Measurements from ENCODE around the gene EXOC1. TPM values are rescaled to one million over a fixed set of nuclear protein-coding genes. Genes with fewer than 3 reads are reported as not detected.

The EXOC1 gene
- total and polyA plus RNA-seq, 12 donors = 13.1 to 26.3 (median 21.5) TPM

- ATAC-seq (no peak), DNase-seq (no peak)
- Histone ChIP-seq H3K4me1 (no peaks in the 10 kb centered on the region), H3K9me3 (no peaks in the 10 kb centered on the region), H3K27ac (no peak overlapping the region), H3K27me3 (peaks cover 0 to 39% (median 20%) of the 10 kb centered on the region in 7 donors), H3K4me3 (no peak overlapping the region), H3K36me3 (no peaks in the 10 kb centered on the region)
- WGBS, 2 donors = 52 to 55% methylated on average over 3 of the region's 3 CpGs
- intact Hi-C loops (cut with DNase I) = no loop called here
- TF ChIP-seq CTCF (IDR thresholded peaks at IDR 0.05) = no peak
These were observed 23.4 kb upstream of the EXOC1 start for GRCh38 chr4:55830048-55830447.

DNA sequence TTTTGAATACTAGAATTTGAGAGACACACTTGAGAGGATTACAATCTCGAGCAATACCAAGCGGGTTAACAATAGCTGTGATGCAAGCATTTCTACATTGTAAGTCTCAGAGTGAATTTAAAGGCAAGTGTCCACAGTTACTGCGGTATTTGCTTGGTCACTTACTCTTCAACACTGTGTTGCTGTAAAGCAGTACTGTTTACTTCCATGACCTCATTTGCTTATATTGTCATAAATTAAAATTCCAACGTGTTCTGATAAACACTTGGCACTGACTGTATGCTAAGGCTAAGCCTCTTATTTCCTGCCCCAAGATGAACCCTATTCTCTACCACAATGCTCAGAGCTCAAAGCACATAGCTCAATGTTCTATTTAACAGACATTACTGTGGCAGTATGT is 22.7 kb upstream of the EXOC1 start:
- DNase-seq (no peak), ATAC-seq (no peak)
- Histone ChIP-seq H3K4me1 (no peaks in the 10 kb centered on the region), H3K36me3 (no peaks in the 10 kb centered on the region), H3K9me3 (peaks cover 0 to 2% (median 0%) of the 10 kb centered on the region in 11 donors), H3K27me3 (peaks cover 0 to 39% (median 20%) of the 10 kb centered on the region in 7 donors), H3K4me3 (no peak overlapping the region), H3K27ac (no peak overlapping the region)
- WGBS, 2 donors = 63 to 69% methylated on average over 4 of the region's 4 CpGs
- intact Hi-C loops (cut with DNase I) = no loop called here
- no peak for TF ChIP-seq CTCF (IDR thresholded peaks at IDR 0.05)

- Histone ChIP-seq H3K36me3 (no peaks in the 10 kb centered on the region), H3K27me3 (peaks cover 0 to 50% (median 12%) of the 10 kb centered on the region in 7 donors), H3K4me3 (no peak overlapping the region), H3K4me1 (no peaks in the 10 kb centered on the region), H3K27ac (no peak overlapping the region), H3K9me3 (peaks cover 0 to 19% (median 6%) of the 10 kb centered on the region in 11 donors)
- WGBS, 2 donors = 93 to 94% methylated on average over 3 of the region's 3 CpGs
- no peak for TF ChIP-seq CTCF (IDR thresholded peaks at IDR 0.05)
- ATAC-seq (no peak), DNase-seq (no peak)
- intact Hi-C loops (cut with DNase I) = no loop called here
These were observed 19.2 kb upstream of the EXOC1 start for GRCh38 chr4:55834086-55834795.

GRCh38 chr4:55837903-55838302 is 15.5 kb upstream of the EXOC1 start:
- no peak for DNase-seq

More at GRCh38 chr4:55837903-55838302, 15.5 kb upstream of the EXOC1 start:
- no peak for ATAC-seq
- TF ChIP-seq CTCF (IDR thresholded peaks at IDR 0.05) = no peak
- 71 to 73% methylated on average over 1 of the region's 1 CpG for WGBS, 2 donors
- Histone ChIP-seq H3K4me1 (no peaks in the 10 kb centered on the region), H3K27me3 (peaks cover 0 to 33% (median 0%) of the 10 kb centered on the region in 7 donors), H3K36me3 (no peaks in the 10 kb centered on the region), H3K27ac (no peak overlapping the region), H3K4me3 (no peak overlapping the region), H3K9me3 (peaks cover 0 to 19% (median 6%) of the 10 kb centered on the region in 11 donors)
- intact Hi-C loops (cut with DNase I) = no loop called here

Measured in heart right ventricle (tissue), 16 donors.